HG03060 (cell line): Measurements from ENCODE around the gene IL3.
A peak's percentile ranks its signal among the peaks of the same experiment; 100 is the strongest.

ENCODE experiments used
- ATAC-seq: cut with Tn5 transposase; IDR thresholded peaks from one replicate; pipeline ENCODE4 v1.9.1; 2021; ENCODE audit warnings: low read depth, moderate number of reproducible peaks; ENCODE audit not compliant: unreplicated experiment

The IL3 gene

GRCh38 chr5:132060501-132061161, at the start of gene IL3:
Gene IL3, plus strand, starts transcription at chr5:132060655. Its CDS starts 52 bp downstream, at chr5:132060707.
- ATAC-seq: no peak

DNA sequence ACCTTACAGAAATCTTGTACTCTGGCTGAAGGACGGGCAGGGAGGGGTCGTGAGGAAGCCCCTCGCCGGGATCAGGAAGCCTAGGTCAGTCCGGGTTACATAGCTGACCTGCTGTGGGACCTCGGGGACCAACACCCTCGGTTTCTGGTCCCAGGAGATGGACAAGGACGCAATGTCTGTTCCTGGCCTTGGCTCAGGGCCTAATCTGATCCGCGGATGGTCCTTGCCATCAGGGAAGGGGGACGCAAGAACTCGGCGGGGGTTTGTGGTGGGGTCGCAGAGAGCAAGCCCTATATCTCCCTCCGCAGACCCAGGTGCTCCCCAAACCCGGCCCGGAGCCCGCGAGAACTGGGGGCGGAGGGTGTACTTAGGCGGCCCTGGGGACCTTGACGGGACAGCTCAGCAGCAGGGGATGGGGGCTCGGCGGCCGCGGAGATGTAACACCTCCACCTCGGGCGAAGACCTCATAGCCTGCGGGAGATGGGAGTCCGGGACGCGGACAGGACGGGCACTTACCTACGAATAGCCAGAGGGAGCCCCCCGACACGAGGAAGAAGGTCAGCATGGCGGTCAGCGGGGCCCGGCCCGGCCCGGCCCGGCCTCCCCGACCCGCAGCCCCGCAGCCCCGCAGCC, 49.4 kb upstream of the IL3 start:
- ATAC-seq: no peak

- ATAC-seq: no peak
Measured at GRCh38 chr5:132011622-132012343, 48.7 kb upstream of the IL3 start, which contains the start of gene ACSL6. Gene ACSL6, minus strand, starts transcription at chr5:132011658. Its CDS starts 105 bp downstream, at chr5:132011553.

DNA sequence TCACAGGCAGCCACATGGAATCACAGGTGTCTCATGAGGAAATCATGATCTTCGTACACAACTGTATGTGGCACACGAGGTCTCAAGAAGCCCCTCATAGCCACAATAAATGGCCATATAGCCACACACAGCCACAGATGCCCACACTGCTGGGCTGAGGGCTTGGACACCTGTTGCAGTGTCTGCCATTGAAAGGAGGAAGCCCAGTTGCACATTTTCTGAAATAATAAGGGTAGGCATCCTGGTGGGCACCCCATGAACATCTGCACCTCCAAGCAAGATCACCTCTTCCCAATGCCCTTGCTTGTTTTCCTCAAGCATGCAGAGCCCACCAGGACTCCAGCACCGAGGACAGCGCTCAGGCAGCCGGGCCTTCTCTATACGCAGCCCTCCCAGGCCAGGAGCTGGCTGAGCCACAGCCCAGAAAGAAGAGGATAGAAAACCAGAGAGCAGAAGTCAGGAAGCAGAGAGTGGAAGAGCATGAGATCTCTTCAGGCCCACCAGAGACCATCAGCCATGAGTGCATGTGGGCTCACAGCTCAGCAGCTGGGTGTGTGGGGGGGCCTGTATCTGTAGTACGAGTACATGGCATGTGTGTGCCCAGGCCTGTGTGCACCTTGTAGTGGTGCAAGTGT, 48.0 kb upstream of the IL3 start:
- ATAC-seq: no peak

- ATAC-seq: no peak
Measured at GRCh38 chr5:132013006-132013689, 47.3 kb upstream of the IL3 start.

GRCh38 chr5:132013711-132014110, 46.7 kb upstream of the IL3 start:
- no peak for ATAC-seq

GRCh38 chr5:132016721-132017250, 43.7 kb upstream of the IL3 start:
- no peak for ATAC-seq

DNA sequence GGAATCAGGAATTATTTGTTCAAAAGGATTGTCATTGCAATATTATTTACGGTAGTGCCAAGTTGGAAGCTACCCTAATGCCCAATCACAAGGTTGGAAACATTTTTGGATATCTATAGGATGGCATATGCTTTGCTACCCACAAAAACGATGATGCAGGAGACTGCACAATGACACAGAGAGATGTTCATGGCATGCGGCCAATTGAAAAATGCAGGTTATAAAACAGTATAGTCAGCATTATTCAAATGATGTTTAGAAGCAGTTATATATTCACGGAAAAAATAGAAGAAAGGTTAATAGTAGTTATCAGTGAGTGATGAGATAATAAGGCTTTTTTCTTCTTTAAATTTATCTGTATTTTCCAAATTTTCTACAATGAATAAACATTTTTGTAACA, 43.1 kb upstream of the IL3 start:
- no peak for ATAC-seq

- no peak for ATAC-seq
Measured at GRCh38 chr5:132017738-132018625, 42.5 kb upstream of the IL3 start.

GRCh38 chr5:132019337-132019736, 41.1 kb upstream of the IL3 start:
- no peak for ATAC-seq

DNA sequence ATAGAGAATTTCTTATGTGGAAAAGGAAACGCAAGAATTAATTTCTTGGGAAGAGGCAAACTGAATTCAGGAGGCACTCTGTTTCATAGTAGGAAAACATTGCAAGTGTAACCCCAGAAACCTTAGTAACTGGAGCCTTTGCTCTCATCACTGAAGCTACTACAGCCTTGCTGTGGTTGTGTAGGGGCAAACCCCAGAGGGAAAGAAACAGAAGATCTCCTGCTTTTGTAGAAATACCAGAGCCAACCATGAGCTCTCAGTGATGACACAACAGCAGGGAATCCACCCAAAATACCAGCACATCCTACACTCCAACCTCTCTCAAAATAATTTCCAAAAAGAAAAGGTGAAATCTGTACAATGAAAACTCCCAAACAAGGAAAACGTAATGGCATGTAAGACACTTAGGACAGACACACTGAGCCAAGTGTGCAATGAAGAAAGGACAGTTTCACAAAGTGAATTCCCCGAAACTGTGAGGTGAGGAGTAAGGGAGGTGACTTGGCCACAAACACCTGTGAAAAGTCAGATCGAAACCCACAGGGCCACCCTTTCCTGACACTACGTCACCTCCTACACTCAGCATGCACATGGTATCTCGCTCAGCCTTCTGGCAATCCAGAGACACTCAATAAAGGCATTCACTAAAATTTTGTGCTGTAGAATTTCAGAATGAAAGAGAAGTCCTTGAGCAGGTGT, 40.4 kb upstream of the IL3 start:
- ATAC-seq: peak; percentile 99

- no peak for ATAC-seq
Measured at GRCh38 chr5:132020568-132021339, 39.7 kb upstream of the IL3 start.

- no peak for ATAC-seq
Measured at GRCh38 chr5:132021654-132022053, 38.8 kb upstream of the IL3 start.

GRCh38 chr5:132022737-132023136, 37.7 kb upstream of the IL3 start:
- no peak for ATAC-seq

DNA sequence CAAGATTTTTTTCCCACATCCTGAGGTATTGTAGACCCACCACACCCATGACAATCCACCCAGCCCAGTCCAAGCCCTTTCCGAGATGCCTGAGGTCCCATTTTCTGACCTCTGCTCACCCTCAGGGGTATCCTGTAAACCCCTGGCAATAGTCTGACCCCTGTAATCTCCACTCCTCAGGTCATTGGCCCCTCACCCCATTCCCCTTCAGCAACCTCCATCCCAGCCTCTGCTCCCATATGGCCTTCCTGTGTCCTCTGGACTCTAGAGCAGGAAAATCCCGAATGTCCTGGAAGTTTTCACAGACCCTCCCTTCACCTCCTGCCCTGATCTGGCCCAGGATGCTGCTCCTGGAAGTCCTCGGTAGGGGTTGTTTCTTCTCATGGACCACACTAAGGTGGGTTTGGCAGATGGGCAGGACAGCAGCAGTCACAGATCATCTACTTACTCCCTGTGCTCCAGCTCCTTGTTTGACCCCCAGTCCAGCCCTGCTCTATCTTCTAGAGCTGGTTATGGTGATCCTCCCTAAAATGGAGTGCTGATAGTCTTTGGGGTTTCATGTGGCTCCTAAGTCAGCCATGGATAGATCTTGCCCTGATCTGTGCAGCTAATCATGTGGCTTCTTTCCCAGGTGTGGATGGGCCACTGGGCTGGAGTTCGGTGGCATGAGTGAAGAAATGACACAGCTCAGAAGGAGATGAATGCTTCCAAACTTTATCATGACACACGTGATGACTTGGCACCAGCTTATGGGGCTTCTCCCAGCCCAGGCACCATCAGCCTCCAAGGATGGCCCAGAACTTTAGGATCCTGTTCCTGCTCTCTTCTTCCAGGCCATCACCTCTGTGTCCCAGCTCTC, 37.0 kb upstream of the IL3 start:
- no peak for ATAC-seq

DNA sequence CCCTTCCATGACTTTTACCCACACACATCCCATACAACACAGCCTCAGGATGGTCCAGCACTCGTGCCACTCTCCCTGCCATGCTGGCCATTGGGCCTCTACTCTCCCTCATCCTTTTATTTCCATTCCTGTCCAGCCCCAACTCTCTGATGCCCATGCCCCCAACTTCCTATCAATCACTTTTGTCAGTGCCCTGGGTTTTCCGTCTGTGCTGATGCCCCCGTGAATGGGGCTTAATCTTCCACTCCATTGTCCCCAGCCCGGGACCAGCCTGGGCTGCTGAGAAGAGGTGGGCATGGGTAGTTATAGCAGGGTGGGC, 36.4 kb upstream of the IL3 start:
- no peak for ATAC-seq

- no peak for ATAC-seq
Measured at GRCh38 chr5:132024789-132025402, 35.6 kb upstream of the IL3 start.
